Measurements from ENCODE around the gene TECPR1.

Gene TECPR1

GRCh38 chr7:98236355-98237185 lies 15.5 kb downstream of the TECPR1 start:
- TF ChIP-seq EZH2 (optimal IDR thresholded peaks at IDR 0.05; ENCODE audit: low read depth, low read length) (no peak), EZH2phosphoT487 (IDR thresholded peaks at IDR 0.05; ENCODE audit: low read length) (no peak)
- TF ChIP-seq, protein P1, sequence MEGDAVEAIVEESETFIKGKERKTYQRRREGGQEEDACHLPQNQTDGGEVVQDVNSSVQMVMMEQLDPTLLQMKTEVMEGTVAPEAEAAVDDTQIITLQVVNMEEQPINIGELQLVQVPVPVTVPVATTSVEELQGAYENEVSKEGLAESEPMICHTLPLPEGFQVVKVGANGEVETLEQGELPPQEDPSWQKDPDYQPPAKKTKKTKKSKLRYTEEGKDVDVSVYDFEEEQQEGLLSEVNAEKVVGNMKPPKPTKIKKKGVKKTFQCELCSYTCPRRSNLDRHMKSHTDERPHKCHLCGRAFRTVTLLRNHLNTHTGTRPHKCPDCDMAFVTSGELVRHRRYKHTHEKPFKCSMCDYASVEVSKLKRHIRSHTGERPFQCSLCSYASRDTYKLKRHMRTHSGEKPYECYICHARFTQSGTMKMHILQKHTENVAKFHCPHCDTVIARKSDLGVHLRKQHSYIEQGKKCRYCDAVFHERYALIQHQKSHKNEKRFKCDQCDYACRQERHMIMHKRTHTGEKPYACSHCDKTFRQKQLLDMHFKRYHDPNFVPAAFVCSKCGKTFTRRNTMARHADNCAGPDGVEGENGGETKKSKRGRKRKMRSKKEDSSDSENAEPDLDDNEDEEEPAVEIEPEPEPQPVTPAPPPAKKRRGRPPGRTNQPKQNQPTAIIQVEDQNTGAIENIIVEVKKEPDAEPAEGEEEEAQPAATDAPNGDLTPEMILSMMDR (IDR thresholded peaks at IDR 0.05; ENCODE audit: low read length): no peak
- Histone ChIP-seq H3F3A (ENCODE audit: insufficient read depth, low read length) (no peaks in the 10 kb centered on the region), H3K36me3 (replicated peaks; ENCODE audit: insufficient read depth, low read length) (no peaks in the 10 kb centered on the region), H3K9ac (ENCODE audit: low read length) (no peak overlapping the region), H3K4me3 (ENCODE audit: low read length) (no peak overlapping the region), H3K4me1 (ENCODE audit: low read length) (no peaks in the 10 kb centered on the region), H3K9me2 (replicated peaks; ENCODE audit: insufficient read depth, low read length) (no peaks in the 10 kb centered on the region), H3K9me3 (replicated peaks; ENCODE audit: insufficient read depth, low read length) (no peaks in the 10 kb centered on the region), H4K20me1 (ENCODE audit: insufficient read depth, low read length) (no peaks in the 10 kb centered on the region), H3K27ac (ENCODE audit: low read length) (no peak overlapping the region), H3K4me2 (ENCODE audit: low read depth, low read length) (no peak overlapping the region), H2AFZ (ENCODE audit: low read length) (no peak overlapping the region), H3K27me3 (replicated peaks; ENCODE audit: insufficient read depth, low read length) (no peaks in the 10 kb centered on the region), H3K79me2 (ENCODE audit: low read length) (no peaks in the 10 kb centered on the region)
- no peak for DNase-seq

GRCh38 chr7:98235901-98236300 lies 16.1 kb downstream of the TECPR1 start:
- no peak overlapping the region for H3K27ac ChIP-seq (ENCODE audit: low read length)
- H3K4me3 ChIP-seq (ENCODE audit: low read length): no peak overlapping the region
- no peak overlapping the region for H3K9ac ChIP-seq (ENCODE audit: low read length)
- H2AFZ ChIP-seq (ENCODE audit: low read length): no peak overlapping the region
- H3K4me2 ChIP-seq (ENCODE audit: low read depth, low read length): no peak overlapping the region
- no peaks in the 10 kb centered on the region for H3K9me2 ChIP-seq (replicated peaks; ENCODE audit: insufficient read depth, low read length)
- no peak for DNase-seq
- H3K36me3 ChIP-seq (replicated peaks; ENCODE audit: insufficient read depth, low read length): no peaks in the 10 kb centered on the region
- H3K9me3 ChIP-seq (replicated peaks; ENCODE audit: insufficient read depth, low read length): no peaks in the 10 kb centered on the region
- H3K79me2 ChIP-seq (ENCODE audit: low read length): no peaks in the 10 kb centered on the region
- no peaks in the 10 kb centered on the region for H3K4me1 ChIP-seq (ENCODE audit: low read length)
- no peaks in the 10 kb centered on the region for H3F3A ChIP-seq (ENCODE audit: insufficient read depth, low read length)
- H3K27me3 ChIP-seq (replicated peaks; ENCODE audit: insufficient read depth, low read length): no peaks in the 10 kb centered on the region
- no peak for TF ChIP-seq EZH2phosphoT487 (IDR thresholded peaks at IDR 0.05; ENCODE audit: low read length)
- TF ChIP-seq EZH2 (optimal IDR thresholded peaks at IDR 0.05; ENCODE audit: low read depth, low read length): no peak
- TF ChIP-seq, protein P1 (IDR thresholded peaks at IDR 0.05; ENCODE audit: low read length): no peak
- no peaks in the 10 kb centered on the region for H4K20me1 ChIP-seq (ENCODE audit: insufficient read depth, low read length)

GRCh38 chr7:98234429-98235147 lies 17.4 kb downstream of the TECPR1 start:
- Histone ChIP-seq H3K27ac (ENCODE audit: low read length) (no peak overlapping the region), H3K4me1 (ENCODE audit: low read length) (no peaks in the 10 kb centered on the region), H3K27me3 (replicated peaks; ENCODE audit: insufficient read depth, low read length) (no peaks in the 10 kb centered on the region), H4K20me1 (ENCODE audit: insufficient read depth, low read length) (no peaks in the 10 kb centered on the region), H3K79me2 (ENCODE audit: low read length) (no peaks in the 10 kb centered on the region), H3K4me2 (ENCODE audit: low read depth, low read length) (no peak overlapping the region), H3K36me3 (replicated peaks; ENCODE audit: insufficient read depth, low read length) (no peaks in the 10 kb centered on the region), H3K9ac (ENCODE audit: low read length) (no peak overlapping the region), H3K9me2 (replicated peaks; ENCODE audit: insufficient read depth, low read length) (no peaks in the 10 kb centered on the region), H3K9me3 (replicated peaks; ENCODE audit: insufficient read depth, low read length) (no peaks in the 10 kb centered on the region), H2AFZ (ENCODE audit: low read length) (no peak overlapping the region), H3K4me3 (ENCODE audit: low read length) (no peak overlapping the region), H3F3A (ENCODE audit: insufficient read depth, low read length) (no peaks in the 10 kb centered on the region)
- no peak for DNase-seq
- no peak for TF ChIP-seq EZH2phosphoT487 (IDR thresholded peaks at IDR 0.05; ENCODE audit: low read length)
- TF ChIP-seq EZH2 (optimal IDR thresholded peaks at IDR 0.05; ENCODE audit: low read depth, low read length): no peak
- TF ChIP-seq, protein P1 (IDR thresholded peaks at IDR 0.05; ENCODE audit: low read length): no peak
